ENCODE results near the gene ARHGEF1.

ARHGEF1 gene

DNA sequence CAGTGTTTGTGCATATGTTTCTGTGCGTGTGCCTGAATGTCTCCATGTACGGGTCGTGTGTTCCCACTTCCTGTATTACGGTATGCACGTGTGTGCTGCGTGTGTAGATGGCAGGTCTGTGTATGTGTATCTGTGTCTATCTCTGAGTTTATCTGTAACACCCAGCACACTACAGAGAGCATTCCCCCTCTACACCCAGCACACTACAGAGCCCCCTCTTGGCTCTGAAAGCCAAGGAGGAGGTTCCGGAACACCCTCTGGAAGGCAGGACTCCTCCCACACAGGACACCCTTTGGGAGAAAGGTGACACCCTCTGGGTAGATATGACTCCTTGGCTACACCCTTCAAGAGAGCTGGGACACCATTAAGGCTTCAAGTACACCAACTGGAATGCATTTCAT is 47.3 kb downstream of the ARHGEF1 start:
- Histone ChIP-seq H3K9me3 (ENCODE audit: control insufficient read depth, insufficient read depth, low read length) (no peaks in the 10 kb centered on the region), H3K9ac (ENCODE audit: low read depth, low read length) (no peak overlapping the region), H3K27ac (ENCODE audit: low read depth, low read length) (no peak overlapping the region), H3K36me3 (ENCODE audit: control insufficient read depth, insufficient read depth, low read length) (no peaks in the 10 kb centered on the region), H3K4me1 (ENCODE audit: control insufficient read depth, insufficient read depth, low read length) (peaks cover 13% of the 10 kb centered on the region), H3K4me3 (ENCODE audit: low read depth, low read length) (no peak overlapping the region), H3K27me3 (ENCODE audit: control insufficient read depth, insufficient read depth, low read length) (peaks cover 99% of the 10 kb centered on the region)

- Histone ChIP-seq H3K4me1 (ENCODE audit: control insufficient read depth, insufficient read depth, low read length) (peaks cover 13% of the 10 kb centered on the region), H3K36me3 (ENCODE audit: control insufficient read depth, insufficient read depth, low read length) (no peaks in the 10 kb centered on the region), H3K9ac (ENCODE audit: low read depth, low read length) (no peak overlapping the region), H3K4me3 (ENCODE audit: low read depth, low read length) (no peak overlapping the region), H3K9me3 (ENCODE audit: control insufficient read depth, insufficient read depth, low read length) (no peaks in the 10 kb centered on the region), H3K27ac (ENCODE audit: low read depth, low read length) (no peak overlapping the region), H3K27me3 (ENCODE audit: control insufficient read depth, insufficient read depth, low read length) (peaks cover 99% of the 10 kb centered on the region)
Measured at GRCh38 chr19:41930926-41931592, 48.1 kb downstream of the ARHGEF1 start.

- no peak overlapping the region for H3K27ac ChIP-seq (ENCODE audit: low read depth, low read length)
- no peaks in the 10 kb centered on the region for H3K36me3 ChIP-seq (ENCODE audit: control insufficient read depth, insufficient read depth, low read length)
- peaks cover 13% of the 10 kb centered on the region for H3K4me1 ChIP-seq (ENCODE audit: control insufficient read depth, insufficient read depth, low read length)
- H3K4me3 ChIP-seq (ENCODE audit: low read depth, low read length): no peak overlapping the region
- H3K27me3 ChIP-seq (ENCODE audit: control insufficient read depth, insufficient read depth, low read length): peaks cover 99% of the 10 kb centered on the region
- no peaks in the 10 kb centered on the region for H3K9me3 ChIP-seq (ENCODE audit: control insufficient read depth, insufficient read depth, low read length)
- no peak overlapping the region for H3K9ac ChIP-seq (ENCODE audit: low read depth, low read length)
Measured at GRCh38 chr19:41932259-41932719, 49.3 kb downstream of the ARHGEF1 start.

DNA sequence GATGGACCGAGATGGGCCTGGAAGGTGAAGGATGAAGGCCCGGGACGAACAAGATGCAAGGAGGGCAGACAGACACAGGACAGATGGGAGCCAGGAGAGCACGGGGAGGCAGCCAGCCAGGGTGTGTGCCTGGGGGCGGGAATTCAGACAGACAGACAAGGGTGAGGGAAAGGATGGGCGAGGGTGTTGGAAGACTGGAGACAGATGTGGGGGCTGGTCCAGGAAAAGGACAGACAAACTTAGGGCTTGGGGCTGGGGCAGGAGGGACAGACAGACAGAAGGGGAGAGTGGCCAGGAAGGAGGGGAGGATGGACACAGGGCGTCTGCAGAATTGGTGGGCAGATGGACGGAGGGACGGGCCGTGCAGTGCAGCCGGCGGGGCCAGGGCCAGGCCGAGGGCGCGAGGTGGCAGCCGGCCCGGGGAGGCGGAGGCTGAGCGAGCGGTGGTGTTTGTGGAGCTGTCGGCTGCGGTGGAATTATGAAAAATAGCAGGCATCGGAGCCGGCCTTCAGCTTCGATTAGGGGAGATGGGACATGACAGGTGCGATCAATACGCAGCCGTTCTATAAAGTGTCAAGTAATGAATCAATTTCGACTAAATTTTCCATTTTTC is 49.8 kb downstream of the ARHGEF1 start:
- Histone ChIP-seq H3K9ac (ENCODE audit: low read depth, low read length) (no peak overlapping the region), H3K4me3 (ENCODE audit: low read depth, low read length) (no peak overlapping the region), H3K9me3 (ENCODE audit: control insufficient read depth, insufficient read depth, low read length) (no peaks in the 10 kb centered on the region), H3K27ac (ENCODE audit: low read depth, low read length) (no peak overlapping the region), H3K4me1 (ENCODE audit: control insufficient read depth, insufficient read depth, low read length) (peaks cover 13% of the 10 kb centered on the region), H3K36me3 (ENCODE audit: control insufficient read depth, insufficient read depth, low read length) (no peaks in the 10 kb centered on the region), H3K27me3 (ENCODE audit: control insufficient read depth, insufficient read depth, low read length) (peaks cover 99% of the 10 kb centered on the region)

DNA sequence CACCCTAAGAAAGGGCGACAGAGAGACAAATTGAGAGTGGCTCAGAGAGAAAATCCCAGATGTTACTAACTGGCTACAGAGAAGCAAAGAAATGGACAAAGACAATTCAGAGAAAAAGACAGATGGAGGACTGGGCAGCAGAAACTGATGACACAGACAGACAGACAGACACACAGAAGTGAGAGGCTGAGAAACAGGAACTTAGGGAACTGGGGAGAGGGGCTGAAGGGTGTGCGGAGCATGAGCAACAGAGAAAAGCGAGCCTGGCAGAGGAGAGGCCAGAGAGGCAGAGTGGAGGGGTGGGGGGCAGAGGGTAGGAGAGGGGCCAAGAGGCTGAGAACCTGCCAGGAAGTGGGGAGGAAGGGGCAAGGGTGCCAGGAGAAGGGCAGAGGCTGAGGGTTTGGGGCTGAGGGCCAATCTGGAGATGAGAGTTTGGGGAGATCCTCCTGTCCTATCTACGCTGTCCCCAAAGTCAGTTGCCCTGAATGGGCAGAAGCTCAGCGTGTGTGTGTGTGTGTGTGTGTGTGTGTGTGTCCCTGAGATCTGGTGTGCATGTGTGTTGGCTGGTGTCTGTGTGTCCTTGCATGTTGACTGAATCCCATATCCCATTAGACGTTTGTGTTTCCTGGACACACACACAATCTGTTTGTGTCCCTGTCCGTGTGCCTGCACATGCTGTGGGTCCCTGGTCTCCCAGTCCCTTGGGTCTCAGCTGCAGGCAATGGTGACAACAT is 50.9 kb downstream of the ARHGEF1 start:
- no peak overlapping the region for H3K4me3 ChIP-seq (ENCODE audit: low read depth, low read length)
- H3K9me3 ChIP-seq (ENCODE audit: control insufficient read depth, insufficient read depth, low read length): no peaks in the 10 kb centered on the region
- H3K27me3 ChIP-seq (ENCODE audit: control insufficient read depth, insufficient read depth, low read length): peaks cover 94% of the 10 kb centered on the region
- H3K9ac ChIP-seq (ENCODE audit: low read depth, low read length): no peak overlapping the region
- peaks cover 12% of the 10 kb centered on the region for H3K4me1 ChIP-seq (ENCODE audit: control insufficient read depth, insufficient read depth, low read length)
- H3K36me3 ChIP-seq (ENCODE audit: control insufficient read depth, insufficient read depth, low read length): no peaks in the 10 kb centered on the region
- no peak overlapping the region for H3K27ac ChIP-seq (ENCODE audit: low read depth, low read length)

DNA sequence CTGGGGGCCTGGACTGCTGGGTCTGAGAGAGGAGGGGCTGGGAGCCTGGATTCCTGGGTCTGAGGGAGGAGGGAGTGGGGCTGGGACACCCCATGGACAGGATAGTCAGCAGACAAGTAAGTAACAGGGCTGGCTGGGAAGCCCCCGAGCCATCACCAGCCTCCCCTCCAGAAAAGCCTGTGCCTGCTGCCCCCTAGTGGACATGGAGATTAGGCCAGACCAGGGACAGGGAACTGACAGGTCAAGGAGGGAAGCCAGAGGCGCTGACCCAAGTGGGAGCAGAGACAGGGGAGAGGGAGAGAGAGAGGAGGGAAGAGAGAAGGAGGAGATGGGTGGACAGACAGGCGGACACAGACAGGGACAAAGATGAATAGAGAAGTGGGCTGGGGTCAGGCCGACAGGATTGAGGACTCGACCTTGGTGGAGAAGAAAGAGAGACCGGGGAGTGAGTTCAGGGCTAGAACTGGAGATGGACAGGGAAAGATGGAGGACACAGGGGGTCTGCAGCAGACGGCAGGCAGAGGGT is 51.9 kb downstream of the ARHGEF1 start:
- peaks cover 88% of the 10 kb centered on the region for H3K27me3 ChIP-seq (ENCODE audit: control insufficient read depth, insufficient read depth, low read length)

DNA sequence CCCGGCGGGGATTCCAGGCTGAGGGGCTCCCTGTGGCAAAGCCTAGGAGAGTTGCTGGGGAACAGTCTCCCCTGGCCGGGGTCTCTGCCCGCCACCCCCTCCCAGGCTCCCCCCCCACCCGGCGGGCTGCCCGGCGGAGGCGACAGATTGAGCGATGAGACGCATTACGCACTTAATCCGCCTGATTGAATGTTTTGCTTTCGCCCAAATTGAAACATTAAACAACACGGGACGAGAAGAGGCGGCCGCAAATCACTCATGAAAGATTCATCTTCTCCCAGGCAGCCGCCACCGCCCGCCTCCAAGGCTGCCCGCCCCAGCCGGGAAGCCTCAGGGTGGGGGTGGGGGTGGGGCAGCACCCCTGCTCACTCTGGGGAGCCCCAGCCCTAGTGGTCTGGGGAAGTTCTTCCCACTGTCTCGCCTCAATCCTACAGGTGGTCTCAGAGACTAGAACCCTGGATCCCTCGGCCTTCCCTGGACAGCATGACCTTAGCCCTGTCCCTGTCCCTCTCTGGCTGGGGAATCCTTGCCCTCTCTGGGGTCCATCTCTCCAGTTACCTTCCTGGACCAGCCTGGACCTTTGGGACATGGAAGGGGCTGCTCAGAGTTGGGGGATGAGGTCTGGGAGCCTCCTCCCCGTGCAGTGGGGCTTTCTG is 52.9 kb downstream of the ARHGEF1 start:
- Histone ChIP-seq H3K27me3 (ENCODE audit: control insufficient read depth, insufficient read depth, low read length) (peaks cover 86% of the 10 kb centered on the region), H3K4me1 (ENCODE audit: control insufficient read depth, insufficient read depth, low read length) (peaks cover 8% of the 10 kb centered on the region), H3K9me3 (ENCODE audit: control insufficient read depth, insufficient read depth, low read length) (no peaks in the 10 kb centered on the region), H3K9ac (ENCODE audit: low read depth, low read length) (no peak overlapping the region), H3K36me3 (ENCODE audit: control insufficient read depth, insufficient read depth, low read length) (no peaks in the 10 kb centered on the region), H3K4me3 (ENCODE audit: low read depth, low read length) (no peak overlapping the region), H3K27ac (ENCODE audit: low read depth, low read length) (no peak overlapping the region)

More for the DNA sequence above, 51.9 kb downstream of the ARHGEF1 start:
- no peak overlapping the region for H3K9ac ChIP-seq (ENCODE audit: low read depth, low read length)
- H3K27ac ChIP-seq (ENCODE audit: low read depth, low read length): no peak overlapping the region
- no peak overlapping the region for H3K4me3 ChIP-seq (ENCODE audit: low read depth, low read length)
- H3K9me3 ChIP-seq (ENCODE audit: control insufficient read depth, insufficient read depth, low read length): no peaks in the 10 kb centered on the region
- peaks cover 8% of the 10 kb centered on the region for H3K4me1 ChIP-seq (ENCODE audit: control insufficient read depth, insufficient read depth, low read length)
- H3K36me3 ChIP-seq (ENCODE audit: control insufficient read depth, insufficient read depth, low read length): no peaks in the 10 kb centered on the region

DNA sequence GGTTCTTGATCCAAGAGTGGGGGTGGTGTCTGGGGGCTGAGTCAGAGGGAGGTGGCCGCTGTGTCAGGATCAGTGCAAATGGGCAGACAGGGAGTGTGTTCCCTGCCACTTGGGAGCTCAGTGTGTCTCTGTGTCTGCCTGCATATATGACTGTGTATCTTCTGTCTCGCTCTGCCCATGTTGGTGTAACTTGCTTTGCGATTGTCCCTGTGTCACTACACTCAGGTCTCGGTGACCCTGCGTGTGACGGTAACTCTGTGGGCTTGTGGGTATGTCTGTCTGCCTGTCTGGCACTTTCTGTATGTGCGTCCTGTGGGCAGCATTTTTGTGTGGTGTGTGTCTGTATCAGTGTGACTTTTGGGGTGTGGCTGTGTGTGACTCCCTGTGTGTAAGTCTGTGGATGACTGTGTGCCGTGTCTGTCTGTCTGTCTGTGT is 53.4 kb downstream of the ARHGEF1 start:
- Histone ChIP-seq H3K4me3 (ENCODE audit: low read depth, low read length) (no peak overlapping the region), H3K27ac (ENCODE audit: low read depth, low read length) (no peak overlapping the region), H3K36me3 (ENCODE audit: control insufficient read depth, insufficient read depth, low read length) (no peaks in the 10 kb centered on the region), H3K27me3 (ENCODE audit: control insufficient read depth, insufficient read depth, low read length) (peaks cover 86% of the 10 kb centered on the region), H3K9ac (ENCODE audit: low read depth, low read length) (no peak overlapping the region), H3K9me3 (ENCODE audit: control insufficient read depth, insufficient read depth, low read length) (no peaks in the 10 kb centered on the region), H3K4me1 (ENCODE audit: control insufficient read depth, insufficient read depth, low read length) (peaks cover 7% of the 10 kb centered on the region)

DNA sequence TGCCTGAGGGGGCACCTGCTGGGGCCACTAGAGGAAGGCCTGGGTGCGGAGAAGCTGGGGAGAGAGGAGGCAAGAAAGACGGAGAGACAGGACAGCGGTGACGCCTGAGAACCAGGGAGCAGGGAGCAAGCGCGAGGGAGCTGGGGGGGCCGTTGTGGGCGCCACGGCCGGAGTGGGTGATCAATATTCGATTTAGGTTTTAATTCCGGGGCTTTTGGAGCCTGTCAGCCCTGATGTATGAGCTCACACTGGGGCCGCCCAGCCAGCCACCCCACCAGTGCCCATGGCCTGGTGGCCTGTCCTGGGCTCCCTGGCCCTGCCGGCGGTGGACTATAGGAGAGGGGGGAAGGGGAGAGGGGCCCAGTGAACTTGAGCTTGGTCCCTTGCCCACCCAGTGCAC is 54.0 kb downstream of the ARHGEF1 start:
- H3K9ac ChIP-seq (ENCODE audit: low read depth, low read length): no peak overlapping the region
- H3K4me1 ChIP-seq (ENCODE audit: control insufficient read depth, insufficient read depth, low read length): peaks cover 2% of the 10 kb centered on the region
- no peaks in the 10 kb centered on the region for H3K36me3 ChIP-seq (ENCODE audit: control insufficient read depth, insufficient read depth, low read length)
- peaks cover 85% of the 10 kb centered on the region for H3K27me3 ChIP-seq (ENCODE audit: control insufficient read depth, insufficient read depth, low read length)
- no peak overlapping the region for H3K4me3 ChIP-seq (ENCODE audit: low read depth, low read length)
- no peak overlapping the region for H3K27ac ChIP-seq (ENCODE audit: low read depth, low read length)
- no peaks in the 10 kb centered on the region for H3K9me3 ChIP-seq (ENCODE audit: control insufficient read depth, insufficient read depth, low read length)

- H3K4me1 ChIP-seq (ENCODE audit: control insufficient read depth, insufficient read depth, low read length): no peaks in the 10 kb centered on the region; the same call in 1 of the 2 replicates
- H3K9ac ChIP-seq (ENCODE audit: low read depth, low read length): no peak overlapping the region
- peaks cover 79% of the 10 kb centered on the region for H3K27me3 ChIP-seq (ENCODE audit: control insufficient read depth, insufficient read depth, low read length)
- no peak overlapping the region for H3K4me3 ChIP-seq (ENCODE audit: low read depth, low read length)
- H3K27ac ChIP-seq (ENCODE audit: low read depth, low read length): no peak overlapping the region
- H3K9me3 ChIP-seq (ENCODE audit: control insufficient read depth, insufficient read depth, low read length): no peaks in the 10 kb centered on the region
- no peaks in the 10 kb centered on the region for H3K36me3 ChIP-seq (ENCODE audit: control insufficient read depth, insufficient read depth, low read length)
Measured at GRCh38 chr19:41937525-41938468, 54.8 kb downstream of the ARHGEF1 start.

Data from HUES48 (cell line).